HG03196 (cell line): Measurements from ENCODE around the gene JUP.
"Not testable (repeated sequence)": the region's sequence is repeated elsewhere in the genome, so short reads cannot be mapped to it uniquely, and the experiment has no call there.

Experiments
- ATAC-seq: cut with Tn5 transposase; IDR thresholded peaks from one replicate; pipeline ENCODE4 v1.9.1; 2021; ENCODE audit not compliant: unreplicated experiment

JUP gene

DNA sequence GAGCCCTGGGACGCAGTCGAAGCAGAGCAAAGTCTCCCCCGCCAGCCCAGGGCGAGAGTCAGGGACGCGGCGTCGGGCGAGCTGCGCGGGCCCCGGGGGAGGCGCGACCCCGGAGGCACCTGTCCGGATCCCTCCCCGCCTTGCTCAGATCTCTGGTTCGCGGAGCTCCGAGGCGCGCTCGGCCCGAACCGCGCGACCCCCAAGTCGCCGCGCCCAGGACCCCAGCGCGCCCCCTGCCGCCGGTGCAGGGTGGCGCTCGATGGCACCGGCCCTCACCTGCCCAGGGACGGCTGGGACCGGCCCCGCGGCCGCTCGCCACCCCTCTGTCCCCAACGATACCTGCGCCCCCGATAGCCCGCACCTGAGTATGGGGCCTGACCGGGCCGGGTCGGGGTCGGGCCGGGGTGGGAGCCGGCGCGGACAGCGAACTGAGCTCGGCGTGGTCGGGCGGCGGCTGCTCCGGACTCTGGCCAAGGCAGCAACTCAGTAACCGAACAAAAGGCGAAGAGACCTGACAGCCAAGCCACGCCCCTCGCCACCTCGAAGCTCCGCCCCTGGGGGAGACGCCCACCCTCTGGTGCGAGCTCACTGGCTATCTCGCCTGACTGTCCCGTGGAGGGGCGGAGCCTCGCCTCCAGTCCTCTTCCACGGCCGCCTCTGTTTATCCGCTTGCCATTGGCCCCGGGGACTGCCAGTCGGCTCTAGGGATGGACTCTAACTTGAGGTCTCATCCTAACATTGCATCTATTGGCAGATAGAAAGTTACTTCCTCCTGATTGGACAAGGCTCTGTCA is at the start of gene JUP:
Gene JUP, minus strand, starts transcription at position 485 of the 794 bp plus-strand sequence. CDS start 14,857 bp downstream, outside the sequence.
- peak; percentile 65 for ATAC-seq

DNA sequence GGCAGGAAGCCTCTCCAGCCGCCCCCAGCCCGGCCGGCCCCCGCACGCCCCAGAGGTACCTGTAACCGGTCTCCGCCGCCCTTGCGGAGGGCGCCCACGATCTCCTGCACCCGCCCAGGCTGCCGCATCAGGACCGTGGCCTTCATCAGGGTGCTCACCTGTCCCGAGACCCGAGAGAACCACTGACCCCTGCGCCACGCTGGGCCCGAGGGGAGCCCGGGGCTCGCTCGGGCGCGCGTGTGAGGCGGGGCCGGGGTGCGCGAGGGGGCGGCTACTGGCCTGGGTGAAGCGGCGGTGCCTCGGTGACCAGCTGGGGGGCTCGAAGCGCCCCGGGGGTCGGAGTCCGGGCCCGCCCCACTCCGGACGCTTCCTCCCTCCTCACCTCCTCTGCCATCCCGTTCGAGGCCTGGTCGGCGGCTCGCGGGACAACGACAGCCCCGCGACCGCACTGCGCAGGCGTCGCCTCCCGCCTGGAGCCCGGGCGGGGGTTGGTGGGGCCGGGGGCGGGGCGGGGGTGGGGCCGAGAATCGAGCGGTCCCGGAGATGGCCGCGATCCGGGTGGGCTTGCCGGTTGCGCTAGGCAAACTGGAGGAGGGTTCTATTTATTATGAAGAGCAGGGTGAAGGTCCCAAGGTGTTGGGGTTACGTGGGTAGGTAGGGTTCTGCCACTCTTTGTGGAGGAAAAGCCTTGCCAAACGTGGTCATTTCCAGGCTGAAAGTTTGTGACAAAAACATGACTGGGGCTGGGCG is 49.5 kb upstream of the JUP start, which contains the start of gene NT5C3B:
Gene NT5C3B, minus strand, starts transcription at position 433 of the 750 bp plus-strand sequence. Its CDS starts 39 bp downstream, at position 394.
- peak; percentile 55 for ATAC-seq

GRCh38 chr17:41835214-41835799 is 48.8 kb upstream of the JUP start:
- ATAC-seq, result no peak

DNA sequence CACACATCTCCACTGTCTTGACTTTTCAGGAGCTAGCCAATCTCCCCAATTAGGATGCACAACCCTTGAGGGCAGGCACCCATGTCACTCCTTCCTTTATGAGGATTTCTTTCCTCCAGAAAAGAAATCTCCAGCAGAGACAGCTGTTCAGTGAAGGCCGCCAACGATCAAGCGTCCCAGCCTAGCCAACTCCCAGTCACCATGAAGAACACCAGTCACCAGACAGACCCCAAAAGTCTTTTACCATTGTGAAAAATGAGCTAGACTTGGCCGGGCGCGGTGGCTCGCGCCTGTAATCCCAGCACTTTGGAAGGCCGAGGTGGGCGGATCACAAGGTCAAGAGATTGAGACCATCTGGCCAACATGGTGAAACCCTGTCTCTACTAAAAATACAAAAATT is 43.5 kb upstream of the JUP start:
- ATAC-seq, result not testable (repeated sequence)

- no peak for ATAC-seq
Observed at GRCh38 chr17:41825175-41825845, 38.8 kb upstream of the JUP start.

DNA sequence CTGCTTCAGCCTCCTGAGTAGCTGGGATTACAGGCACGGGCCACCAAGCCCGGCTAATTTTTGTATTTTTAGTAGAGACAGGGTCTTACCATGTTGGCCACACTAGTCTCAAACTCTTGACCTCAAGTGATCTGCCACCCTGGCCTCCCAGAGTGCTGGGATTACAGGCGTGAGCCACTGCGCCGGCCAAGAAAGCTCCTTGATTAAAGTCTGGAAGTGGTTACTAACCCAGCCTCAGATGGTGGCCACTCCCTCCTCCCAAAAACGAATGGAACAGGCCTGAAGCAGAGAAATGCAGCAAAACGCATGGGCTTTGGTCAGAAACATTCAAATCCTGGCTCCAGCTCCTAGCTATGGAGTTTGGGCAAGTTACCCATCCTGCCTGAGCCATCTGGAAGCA is 37.6 kb upstream of the JUP start:
- no peak for ATAC-seq

DNA sequence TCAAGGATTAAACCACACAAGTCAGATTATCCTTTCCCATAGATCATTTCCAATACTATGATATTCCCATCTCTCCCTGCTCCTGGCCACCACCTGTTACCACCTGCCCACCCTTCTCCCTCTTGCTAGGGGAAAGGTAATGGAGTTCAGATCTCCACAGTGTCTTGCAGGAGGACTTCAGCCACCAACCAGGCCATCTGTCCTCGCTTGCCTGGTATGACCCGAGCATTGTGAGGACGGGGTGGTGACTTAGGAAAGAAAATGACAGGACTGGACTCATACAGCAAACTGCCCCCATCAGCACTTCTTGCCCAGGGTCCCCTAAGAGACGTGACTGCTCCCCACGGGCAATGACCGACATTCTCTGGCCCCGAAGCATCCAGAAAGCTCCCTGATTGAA is 37.1 kb upstream of the JUP start:
- ATAC-seq, result no peak

- no peak for ATAC-seq
Observed at GRCh38 chr17:41823141-41823524, 36.6 kb upstream of the JUP start.

DNA sequence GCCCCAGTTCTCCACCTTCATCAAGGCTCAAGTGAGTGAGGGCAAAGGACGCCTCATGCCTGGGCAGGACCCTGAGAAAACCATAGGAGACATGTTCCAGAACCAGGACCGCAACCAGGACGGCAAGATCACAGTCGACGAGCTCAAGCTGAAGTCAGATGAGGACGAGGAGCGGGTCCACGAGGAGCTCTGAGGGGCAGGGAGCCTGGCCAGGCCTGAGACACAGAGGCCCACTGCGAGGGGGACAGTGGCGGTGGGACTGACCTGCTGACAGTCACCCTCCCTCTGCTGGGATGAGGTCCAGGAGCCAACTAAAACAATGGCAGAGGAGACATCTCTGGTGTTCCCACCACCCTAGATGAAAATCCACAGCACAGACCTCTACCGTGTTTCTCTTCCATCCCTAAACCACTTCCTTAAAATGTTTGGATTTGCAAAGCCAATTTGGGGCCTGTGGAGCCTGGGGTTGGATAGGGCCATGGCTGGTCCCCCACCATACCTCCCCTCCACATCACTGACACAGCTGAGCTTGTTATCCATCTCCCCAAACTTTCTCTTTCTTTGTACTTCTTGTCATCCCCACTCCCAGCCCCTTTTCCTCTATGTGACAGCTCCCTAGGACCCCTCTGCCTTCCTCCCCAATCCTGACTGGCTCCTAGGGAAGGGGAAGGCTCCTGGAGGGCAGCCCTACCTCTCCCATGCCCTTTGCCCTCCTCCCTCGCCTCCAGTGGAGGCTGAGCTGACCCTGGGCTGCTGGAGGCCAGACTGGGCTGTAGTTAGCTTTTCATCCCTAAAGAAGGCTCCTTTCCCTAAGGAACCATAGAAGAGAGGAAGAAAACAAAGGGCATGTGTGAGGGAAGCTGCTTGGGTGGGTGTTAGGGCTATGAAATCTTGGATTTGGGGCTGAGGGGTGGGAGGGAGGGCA is 36.0 kb upstream of the JUP start:
- no peak for ATAC-seq

- no peak for ATAC-seq
Observed at GRCh38 chr17:41821776-41822175, 35.3 kb upstream of the JUP start.

DNA sequence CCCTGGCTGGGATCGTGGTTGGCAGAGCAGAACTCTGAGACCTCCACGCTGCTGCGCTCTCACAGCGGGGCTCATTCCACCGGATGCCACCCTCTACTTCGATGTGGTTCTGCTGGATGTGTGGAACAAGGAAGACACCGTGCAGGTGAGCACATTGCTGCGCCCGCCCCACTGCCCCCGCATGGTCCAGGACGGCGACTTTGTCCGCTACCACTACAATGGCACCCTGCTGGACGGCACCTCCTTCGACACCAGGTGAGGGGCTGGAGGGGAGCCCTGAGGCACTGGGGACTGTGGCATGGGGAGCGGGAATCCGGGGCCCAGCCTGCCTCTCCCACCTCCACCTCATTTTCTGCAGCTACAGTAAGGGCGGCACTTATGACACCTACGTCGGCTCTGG is 31.5 kb upstream of the JUP start:
- no peak for ATAC-seq

DNA sequence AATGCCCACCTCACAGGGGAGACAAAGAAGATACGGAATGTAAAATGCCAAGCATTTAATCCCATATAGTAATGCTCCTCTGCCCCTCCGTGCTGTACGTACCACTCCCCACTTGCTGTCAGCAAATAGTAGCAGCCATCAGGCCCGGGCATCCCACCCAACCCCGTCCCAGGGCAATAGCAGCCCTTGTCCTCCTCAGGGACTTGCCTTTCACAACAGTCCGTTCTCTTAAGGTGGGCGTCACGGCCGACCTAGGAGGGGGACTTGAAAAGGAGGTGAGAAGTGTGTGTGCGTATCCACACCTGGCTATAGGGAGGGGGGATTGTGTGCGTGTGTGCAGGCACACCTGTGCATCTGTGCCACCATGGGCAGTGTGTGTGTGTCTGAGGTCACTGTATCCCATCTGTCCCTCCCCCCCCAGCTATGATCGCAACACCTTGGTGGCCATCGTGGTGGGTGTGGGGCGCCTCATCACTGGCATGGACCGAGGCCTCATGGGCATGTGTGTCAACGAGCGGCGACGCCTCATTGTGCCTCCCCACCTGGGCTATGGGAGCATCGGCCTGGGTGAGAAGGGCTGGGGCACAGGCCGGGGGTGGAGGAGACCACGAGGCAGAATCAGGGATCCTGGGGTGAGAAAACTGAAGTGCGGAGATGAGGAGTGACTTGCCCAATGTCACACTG is 30.3 kb upstream of the JUP start:
- ATAC-seq, result no peak

GRCh38 chr17:41814195-41814594 is 27.7 kb upstream of the JUP start:
- ATAC-seq, result no peak

GRCh38 chr17:41813699-41814124 is 27.2 kb upstream of the JUP start:
- no peak for ATAC-seq

DNA sequence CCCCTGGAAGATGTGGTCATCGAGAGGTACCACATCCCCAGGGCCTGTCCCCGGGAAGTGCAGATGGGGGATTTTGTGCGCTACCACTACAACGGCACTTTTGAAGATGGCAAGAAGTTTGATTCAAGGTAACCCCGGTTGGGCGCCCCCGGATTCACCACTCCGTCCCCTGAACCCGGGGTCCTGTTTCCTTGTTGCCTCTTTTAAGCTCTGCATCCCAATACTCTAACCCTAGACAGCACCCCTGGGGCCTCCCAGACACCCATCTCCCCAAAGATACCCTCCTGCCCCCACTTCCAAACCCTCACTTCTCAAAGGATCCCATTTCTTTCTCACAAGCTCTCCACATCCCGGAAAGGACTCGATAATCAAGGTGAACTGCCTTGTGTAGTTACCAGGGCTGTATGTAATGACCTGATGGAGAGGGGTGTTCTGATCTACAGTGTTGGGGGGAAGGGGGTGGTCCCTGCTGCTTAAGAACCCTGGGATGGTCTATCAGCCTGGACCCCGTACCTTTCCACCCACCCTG is 26.7 kb upstream of the JUP start:
- ATAC-seq, result no peak

DNA sequence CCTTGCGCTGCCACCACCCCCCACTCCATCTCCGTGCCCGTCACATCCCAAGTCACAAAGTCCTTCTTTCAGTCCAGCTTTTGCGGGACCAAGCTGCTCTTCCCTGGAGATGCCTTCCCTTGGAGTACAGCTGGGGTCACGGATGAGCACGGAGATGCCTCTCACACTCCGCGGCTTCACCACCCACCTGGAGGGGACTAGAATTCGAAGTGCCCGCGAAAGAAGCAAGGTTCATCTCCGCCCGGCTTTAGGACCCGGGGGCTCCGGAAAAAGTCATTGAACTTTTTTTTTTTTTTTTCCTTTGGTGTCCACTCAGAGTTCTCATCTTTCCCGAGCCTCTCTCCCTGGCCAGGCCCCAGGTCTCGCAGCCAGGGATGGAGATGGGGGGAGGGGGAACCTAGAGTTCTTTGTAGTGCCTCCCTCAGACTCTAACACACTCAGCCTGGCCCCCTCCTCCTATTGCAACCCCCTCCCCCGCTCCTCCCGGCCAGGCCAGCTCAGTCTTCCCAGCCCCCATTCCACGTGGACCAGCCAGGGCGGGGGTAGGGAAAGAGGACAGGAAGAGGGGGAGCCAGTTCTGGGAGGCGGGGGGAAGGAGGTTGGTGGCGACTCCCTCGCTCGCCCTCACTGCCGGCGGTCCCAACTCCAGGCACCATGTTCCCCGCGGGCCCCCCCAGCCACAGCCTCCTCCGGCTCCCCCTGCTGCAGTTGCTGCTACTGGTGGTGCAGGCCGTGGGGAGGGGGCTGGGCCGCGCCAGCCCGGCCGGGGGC is 26.1 kb upstream of the JUP start, which contains the start of gene FKBP10:
Gene FKBP10, plus strand, starts transcription at position 624 of the 771 bp plus-strand sequence. Its CDS starts 31 bp downstream, at position 655.
- no peak for ATAC-seq

- ATAC-seq, result peak; percentile 53
Observed at GRCh38 chr17:41811549-41812380, 25.3 kb upstream of the JUP start, which contains the start of gene P3H4. Gene P3H4, minus strand, starts transcription at chr17:41811949. Its CDS starts 34 bp downstream, at chr17:41811915.
